Esophagus squamous epithelium (tissue), 4 donors: ENCODE measurements around the gene PHRF1.

Experiments
- CTCF ChIP-seq, 6 experiments: fragments of 450-650 bp in 4 of 6; fragments of 200-600 bp in 2 of 6; sonication (generic) in 2 of 6; IDR thresholded peaks; one replicate each; pipeline ENCODE4 v1.5.1; 2016 to 2019; ENCODE audit warnings: antibody characterized with exemption in 6 of 6, mild to moderate bottlenecking in 4 of 6, moderate library complexity in 4 of 6
- POLR2A ChIP-seq, 4 donors: fragments of 450-650 bp; IDR thresholded peaks; one replicate each; pipeline ENCODE4 v1.6.1; 2017; ENCODE audit warnings: antibody characterized with exemption in 4 of 4, mild to moderate bottlenecking in 4 of 4, moderate library complexity in 3 of 4

- TF ChIP-seq CTCF (IDR thresholded peaks at IDR 0.05) (no peak), POLR2A (IDR thresholded peaks at IDR 0.05) (no peak)
These were observed 31.1 kb upstream of the PHRF1 start for GRCh38 chr11:545171-545570.
